NCI-H1417 treated with DMSO at 0.1 percent for 48 hours (cell line): Measurements from ENCODE around the gene PTGFRN.

Experiments
- DNase-seq: peaks from one replicate; lab custom pipeline; 2025; lab: John Stamatoyannopoulos, UW

PTGFRN gene

DNA sequence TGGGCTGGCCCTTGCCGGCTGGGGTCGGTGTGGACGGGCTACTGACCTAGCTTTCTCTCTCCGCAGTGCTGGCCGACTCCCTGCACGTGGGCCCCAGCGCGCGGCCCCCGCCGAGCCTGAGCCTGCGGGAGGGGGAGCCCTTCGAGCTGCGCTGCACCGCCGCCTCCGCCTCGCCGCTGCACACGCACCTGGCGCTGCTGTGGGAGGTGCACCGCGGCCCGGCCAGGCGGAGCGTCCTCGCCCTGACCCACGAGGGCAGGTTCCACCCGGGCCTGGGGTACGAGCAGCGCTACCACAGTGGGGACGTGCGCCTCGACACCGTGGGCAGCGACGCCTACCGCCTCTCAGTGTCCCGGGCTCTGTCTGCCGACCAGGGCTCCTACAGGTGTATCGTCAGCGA lies 34.9 kb downstream of the PTGFRN start:
- no peak for DNase-seq

DNA sequence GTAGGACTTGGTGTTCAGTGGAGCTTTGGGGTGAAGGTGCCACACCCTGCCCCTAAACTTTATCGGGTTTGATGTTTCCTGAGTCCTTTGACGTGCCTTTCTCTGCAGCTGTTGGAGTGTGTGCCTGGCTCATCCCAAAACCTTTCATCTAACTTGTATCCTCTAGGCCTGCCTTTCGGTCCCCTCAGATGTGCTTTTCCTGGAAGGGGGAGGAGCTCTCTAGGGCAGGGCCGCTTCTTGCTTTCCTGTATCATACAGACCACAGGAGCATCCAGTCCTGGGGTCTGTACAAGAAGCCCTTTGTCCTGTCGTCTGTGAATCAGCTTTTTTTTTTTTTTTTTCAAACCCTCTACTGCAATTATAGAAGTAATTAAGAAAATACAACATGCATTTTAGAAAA lies 35.7 kb downstream of the PTGFRN start:
- DNase-seq, result no peak

DNA sequence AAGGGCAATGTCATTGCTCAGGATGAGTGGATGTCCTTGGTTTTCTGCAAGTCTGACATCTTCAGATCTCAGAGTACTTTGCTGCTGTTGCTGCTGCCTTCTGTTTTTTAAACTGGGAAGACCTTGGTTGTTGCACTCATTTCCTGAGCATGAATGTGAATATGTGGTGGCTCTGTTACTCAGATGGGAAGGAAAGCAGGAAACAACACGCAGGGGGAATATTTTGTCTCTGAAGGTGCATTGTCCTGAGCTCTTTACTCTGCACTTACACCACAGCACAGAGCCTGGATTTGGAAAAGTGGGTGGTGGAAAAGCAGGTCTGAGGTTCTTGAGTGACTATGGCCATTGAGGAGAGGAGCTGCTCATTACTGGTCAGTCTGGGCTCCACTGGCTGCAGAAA lies 36.3 kb downstream of the PTGFRN start:
- DNase-seq, result no peak

DNA sequence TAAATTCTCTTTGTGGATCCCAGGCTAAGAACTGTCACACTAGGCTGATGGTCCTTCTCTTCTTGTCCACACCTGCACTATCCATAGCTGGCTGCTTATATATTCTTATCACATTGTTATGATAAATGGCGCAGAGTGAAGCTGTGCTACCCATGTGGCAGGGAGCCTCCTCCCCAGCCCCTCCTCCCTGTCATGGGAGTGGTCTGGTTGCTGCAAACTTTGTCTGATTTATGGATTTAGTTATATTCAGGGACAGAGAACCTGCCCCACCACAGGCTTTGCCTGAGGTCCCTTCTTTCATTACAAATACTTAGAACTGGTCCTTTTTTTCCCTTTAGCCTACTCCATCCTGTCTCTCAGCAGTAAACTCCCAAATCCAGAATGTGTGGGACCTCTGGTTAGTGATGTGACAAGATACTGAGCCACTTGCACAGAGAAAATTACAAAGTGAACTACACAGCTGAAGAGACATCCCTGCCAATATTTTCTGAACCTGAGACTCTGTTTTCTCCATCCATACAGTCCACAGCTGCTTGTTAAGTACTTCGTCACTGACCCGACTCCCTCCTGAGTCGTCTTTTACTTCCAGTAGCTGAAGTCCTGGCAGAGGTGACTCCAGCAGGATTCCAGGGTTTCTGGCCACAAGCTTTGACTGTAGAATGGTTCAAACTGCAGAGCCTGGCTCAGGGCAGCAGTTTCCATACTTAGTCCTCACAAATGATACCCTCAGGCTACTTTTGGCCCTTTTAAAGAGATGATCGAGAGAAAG lies 37.6 kb downstream of the PTGFRN start:
- no peak for DNase-seq

DNA sequence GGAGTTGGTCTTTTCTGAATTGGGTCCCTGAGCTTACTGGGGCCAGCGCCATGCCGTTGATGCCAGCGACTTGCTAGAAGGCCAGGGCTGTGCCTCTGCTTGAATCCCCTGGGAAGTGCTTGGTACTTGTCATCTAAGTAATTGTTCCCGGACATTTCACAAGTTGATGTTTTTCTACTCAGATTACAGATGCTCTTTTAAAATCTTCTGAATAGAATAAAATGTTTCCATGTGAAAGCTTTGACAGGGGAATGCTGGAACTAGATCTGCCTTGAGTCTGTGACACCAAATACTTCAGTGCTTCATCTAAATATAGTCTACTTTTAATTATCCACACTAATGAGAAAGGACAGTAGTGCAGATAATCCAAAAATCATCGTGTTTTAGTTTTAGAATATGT lies 38.3 kb downstream of the PTGFRN start:
- no peak for DNase-seq

DNA sequence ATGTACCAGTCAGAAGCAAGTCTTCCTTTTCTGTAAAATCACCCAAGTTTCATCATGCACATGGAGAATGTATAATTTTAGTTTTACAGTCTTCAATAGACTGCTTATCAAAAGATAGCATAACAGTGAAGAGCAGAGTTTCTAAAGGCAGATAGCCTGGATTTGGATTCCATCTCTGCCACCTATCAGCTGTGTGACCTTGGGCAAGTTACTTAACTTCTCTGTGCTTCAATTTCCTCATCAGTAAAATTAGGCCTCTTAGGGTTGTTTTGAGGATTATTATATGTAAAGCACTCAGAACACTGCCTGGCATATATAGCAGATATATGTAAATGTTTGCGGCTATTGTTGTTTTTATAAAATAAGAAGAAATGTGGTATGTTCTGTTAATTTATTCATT lies 38.9 kb downstream of the PTGFRN start:
- no peak for DNase-seq

DNA sequence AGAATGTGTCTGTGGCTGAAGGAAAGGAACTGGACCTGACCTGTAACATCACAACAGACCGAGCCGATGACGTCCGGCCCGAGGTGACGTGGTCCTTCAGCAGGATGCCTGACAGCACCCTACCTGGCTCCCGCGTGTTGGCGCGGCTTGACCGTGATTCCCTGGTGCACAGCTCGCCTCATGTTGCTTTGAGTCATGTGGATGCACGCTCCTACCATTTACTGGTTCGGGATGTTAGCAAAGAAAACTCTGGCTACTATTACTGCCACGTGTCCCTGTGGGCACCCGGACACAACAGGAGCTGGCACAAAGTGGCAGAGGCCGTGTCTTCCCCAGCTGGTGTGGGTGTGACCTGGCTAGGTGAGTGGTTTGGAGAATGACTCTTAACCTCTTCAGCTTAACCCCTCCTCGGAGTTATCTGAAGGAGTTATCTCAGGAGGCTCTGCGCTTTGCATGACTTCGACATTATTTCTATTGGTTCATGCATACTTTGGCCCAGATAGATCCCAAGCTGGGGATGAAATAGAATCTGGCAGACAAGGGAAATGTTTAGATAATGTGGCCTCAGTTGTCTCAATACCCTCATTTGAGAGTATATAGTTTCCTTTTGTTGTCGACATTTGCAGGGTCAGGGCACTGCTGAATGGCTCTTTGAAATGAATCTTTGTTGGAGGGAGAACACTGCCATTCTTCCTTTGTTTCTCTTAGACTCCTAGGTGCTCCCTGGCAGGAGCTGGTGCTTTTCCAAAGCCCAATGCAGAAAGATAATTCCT lies 39.7 kb downstream of the PTGFRN start:
- no peak for DNase-seq

DNA sequence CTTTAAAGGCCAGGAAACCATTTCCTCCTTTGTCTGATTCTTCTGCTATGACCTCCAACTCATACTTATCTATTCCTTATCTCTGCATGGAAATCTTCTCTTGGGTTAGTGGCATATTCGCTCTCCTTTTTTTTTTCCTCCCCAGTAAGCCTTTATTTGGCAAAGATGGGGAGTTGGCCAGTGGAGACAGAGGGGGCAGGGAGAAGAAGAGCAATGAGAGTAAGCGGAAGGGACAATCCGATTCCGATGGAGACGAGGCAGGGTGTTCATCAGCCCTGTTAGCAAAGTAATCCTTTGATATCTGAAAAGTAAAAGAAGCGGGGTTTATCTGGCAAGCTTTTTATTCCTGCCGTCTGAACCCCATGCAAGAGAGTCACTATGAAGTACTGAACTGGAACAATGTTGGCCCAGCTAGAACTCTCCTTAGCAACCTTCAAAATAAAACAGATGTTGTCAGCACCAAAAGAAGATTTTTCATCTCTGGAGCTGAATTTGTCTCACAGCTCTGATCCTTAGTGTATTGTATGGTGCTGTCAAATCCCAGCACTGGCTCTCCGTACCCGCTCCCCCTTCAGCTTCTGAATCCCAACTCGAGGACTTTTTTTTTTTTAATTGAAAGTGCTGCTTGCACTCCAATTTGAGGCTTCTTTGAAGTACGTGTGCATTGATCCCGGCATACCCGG lies 40.9 kb downstream of the PTGFRN start:
- DNase-seq, result no peak

DNA sequence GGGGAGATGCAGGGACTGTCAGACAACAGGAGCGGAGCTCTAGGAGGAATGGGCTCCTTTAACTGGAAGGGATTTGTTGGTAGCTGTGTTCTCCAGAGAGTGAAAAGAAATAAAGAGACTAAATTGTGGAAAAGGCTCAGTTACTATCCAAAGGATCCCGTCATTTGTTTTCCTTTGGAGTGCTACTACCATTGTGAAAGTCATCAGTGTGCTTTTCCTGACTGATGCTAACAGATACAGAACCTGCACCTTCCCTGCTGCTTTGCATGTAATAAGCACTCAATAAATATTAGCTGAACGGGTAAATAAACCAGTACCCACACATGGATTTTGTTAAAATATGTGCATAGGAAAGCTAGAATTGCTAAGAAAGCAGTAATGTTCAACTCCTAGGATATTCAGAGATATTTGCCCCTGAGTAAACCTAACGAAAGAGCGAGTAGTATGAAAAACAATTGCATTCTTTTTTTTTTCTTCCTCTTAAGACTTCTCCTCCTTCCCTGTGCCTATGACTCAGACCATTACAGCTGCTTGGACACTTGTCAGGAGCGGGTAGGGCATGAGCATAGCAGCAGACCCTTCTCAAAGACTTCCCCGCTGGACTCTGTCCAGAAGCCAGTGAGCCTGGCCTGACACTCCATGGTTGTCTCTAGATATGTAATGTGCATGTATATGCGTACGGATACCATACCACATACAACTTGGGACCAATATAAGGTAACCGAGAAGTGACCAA lies 41.7 kb downstream of the PTGFRN start:
- no peak for DNase-seq

DNA sequence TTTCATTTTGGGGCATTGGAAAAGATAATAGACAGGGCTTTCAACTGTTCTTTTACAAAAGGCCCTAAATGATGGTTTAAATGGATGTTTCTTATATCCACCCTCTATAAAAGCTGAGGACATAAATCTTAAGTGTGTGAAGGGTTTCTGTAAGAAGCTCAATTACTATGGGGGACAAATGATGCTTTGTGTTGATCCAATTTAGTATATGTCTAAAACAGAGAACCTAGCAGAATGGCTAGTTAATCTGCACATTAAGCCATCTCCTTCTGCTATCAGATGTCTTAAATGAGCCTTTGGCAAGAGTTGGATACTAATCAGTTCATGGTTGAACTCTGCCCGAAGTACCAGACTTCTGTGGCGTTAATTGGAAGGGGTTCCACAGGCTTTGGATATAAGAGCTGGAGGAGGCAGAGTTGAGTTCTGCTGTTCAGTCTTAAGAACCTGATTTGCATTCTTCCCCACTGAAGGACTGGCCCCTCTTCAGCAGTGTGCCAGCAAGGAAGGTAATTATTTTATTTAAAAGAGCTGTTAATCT lies 43.1 kb downstream of the PTGFRN start:
- no peak for DNase-seq

DNA sequence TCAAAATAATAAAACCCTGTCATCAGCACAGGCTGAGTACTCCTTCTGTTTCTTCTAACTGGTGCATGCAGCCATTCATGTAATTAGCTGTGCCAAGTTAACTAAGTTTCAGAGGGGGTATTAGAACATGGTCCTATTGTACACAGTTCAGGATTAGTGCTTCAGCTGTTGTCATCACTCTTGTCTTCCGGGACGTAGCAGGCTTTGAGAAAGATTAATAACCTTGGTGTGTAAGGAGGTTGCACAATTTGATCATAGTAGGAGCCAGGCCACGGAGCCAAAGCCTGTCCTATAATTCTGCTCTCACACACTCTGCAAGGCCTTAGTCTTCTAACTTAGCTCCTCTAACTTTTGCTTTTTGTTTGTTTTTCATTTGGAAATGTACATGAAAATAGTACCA lies 44.7 kb downstream of the PTGFRN start:
- DNase-seq, result no peak

DNA sequence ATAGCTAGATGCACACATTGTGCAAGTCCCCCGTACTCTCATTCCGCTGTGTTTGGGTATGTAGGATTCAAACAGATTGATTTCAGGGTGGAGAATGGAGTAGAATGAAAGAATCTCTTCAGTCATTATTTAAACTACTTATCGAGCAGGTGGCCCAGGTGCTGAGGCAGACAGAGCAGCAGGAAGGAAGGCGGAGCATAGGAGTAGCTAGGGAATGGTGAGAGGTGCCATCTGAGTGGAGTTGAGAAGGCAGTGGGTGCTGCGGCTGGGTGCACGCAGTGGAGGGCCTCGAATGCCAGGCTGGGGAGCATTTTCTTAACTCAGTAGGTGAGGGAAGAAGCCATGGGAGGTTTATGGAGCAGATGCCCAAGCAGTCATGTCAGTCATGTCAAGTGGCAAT lies 46.7 kb downstream of the PTGFRN start:
- DNase-seq, result no peak

DNA sequence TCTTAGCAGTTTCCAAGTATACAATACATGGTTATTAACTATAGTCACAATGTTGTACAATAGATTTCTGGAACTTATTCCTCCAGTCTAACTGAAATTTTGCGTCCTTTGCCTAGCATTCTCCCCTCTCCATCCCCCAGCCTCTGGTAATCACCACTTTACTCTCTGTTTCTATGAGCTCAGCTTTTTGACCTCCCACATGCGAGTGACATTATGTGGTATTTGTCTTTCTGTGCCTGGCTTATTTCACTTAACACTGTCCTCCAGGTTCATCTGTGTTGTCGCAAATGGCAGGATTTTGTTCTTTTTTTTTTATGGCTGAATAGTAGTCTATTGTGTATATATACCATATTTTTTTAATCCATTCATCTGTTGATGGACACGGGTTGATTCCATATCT lies 47.9 kb downstream of the PTGFRN start:
- DNase-seq, result no peak

DNA sequence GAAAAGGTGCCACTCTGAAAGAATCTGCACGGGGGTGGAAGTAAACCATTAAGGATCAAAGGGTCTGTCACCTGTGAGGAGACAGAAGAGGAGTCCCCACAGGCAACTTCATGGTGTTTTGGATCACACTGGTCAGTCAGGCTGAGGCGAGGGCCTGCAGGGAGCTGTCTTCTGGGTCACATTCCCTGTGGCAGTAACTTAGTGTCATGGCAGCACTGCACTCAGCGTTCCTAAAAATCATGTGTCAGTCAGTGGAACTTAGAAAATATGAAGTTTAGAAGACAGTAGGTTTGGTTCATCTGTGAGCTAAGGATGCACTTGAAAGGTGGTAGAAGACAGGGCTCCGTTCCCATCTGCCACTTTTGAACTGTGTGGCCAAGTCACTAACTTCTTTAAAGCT lies 48.4 kb downstream of the PTGFRN start:
- no peak for DNase-seq

DNA sequence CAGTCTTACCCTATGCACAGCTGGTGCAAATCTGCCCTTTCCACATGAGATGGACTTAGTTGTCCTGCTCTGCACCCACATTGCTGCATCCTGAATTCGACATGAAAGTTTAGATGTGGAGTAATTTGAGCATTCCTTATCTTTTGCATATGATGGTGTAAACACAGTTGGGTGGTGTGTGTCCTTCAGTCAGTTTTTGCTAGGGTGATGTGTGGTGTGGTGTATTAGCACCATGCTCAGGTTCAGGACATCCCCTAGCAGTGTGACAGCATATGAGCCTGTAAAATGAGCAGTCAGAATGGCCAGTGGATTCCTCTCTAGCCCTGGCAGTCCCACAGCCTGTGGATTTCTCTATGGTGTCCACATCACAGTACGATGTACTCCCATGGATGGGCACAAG lies 49.3 kb downstream of the PTGFRN start:
- DNase-seq, result no peak

DNA sequence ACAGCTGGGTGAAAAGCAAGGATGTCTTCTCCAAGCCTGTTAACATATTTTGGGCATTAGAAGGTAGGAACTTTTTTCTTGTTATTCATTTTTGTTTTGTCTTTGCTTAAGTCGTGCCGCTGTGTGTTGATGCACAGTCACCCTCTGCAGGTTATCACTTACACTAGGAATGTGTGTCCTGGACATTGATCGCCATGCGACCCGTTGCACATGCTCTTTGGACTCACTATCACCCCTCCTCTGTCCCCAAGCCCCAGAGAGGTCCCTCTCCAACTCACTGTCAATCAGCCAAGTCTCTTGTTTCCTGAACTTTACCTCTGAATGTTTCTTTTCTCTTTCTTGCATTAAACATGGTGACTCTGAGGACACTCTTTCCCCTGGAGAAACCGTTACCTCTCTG lies 51.9 kb downstream of the PTGFRN start:
- no peak for DNase-seq

DNA sequence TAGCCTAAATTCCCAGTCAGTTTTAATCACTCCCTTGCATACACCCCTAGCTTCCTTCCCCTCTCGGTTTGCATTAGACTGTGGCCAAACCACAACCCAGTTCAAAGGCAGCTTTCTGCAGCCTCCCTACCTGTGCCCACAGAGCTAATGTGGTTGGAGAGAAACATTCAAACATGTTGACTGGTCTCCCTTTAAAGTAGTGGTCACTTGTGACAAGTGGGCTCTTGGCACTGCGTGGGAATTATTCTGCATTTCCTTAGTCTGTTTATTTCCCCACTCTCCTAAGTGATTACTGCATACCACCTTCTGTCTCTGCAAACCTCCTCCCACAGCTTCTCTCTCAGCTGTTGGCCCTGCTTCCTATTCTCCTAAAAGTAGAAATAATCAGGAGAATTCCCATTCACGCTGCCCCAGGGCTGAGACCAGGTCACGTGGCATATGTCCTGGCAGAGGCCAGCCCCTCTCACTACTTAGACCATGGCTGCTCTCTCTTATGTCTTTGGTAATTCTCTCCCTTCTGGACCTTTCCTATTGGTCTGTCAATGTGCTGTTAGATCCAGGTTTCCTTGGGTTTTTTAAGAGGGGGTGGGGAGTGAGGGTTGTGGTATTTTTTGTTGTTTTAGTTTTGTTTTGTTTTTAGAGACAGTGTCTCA lies 53.4 kb downstream of the PTGFRN start:
- DNase-seq, result no peak

DNA sequence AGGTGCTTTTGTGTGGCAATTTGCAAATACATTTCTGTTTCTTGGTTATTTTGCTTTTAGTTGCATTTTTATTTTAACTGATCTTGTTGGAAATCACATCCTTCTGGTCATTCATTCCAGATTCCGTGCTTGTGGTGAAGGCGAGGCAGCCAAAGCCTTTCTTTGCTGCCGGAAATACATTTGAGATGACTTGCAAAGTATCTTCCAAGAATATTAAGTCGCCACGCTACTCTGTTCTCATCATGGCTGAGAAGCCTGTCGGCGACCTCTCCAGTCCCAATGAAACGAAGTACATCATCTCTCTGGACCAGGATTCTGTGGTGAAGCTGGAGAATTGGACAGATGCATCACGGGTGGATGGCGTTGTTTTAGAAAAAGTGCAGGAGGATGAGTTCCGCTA lies 57.1 kb downstream of the PTGFRN start:
- DNase-seq, result no peak

DNA sequence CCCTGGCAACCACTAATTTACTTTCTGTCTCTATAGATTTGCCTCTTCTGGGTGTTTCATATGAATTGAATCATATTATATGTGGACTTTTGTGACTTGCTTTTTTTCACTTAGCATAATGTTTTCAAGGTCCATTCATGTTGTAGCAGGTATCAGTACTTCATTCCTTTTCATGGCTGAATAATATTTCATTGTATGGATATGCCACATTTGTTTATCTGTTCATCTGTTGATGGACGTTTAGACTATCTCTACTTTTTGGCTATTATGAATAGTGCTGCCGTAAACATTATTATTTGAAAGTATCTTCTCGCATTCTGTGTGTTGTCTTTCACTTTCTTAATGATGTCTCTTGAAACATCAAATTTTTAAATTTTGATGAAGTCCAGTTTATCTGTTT lies 59.0 kb downstream of the PTGFRN start:
- DNase-seq, result no peak

DNA sequence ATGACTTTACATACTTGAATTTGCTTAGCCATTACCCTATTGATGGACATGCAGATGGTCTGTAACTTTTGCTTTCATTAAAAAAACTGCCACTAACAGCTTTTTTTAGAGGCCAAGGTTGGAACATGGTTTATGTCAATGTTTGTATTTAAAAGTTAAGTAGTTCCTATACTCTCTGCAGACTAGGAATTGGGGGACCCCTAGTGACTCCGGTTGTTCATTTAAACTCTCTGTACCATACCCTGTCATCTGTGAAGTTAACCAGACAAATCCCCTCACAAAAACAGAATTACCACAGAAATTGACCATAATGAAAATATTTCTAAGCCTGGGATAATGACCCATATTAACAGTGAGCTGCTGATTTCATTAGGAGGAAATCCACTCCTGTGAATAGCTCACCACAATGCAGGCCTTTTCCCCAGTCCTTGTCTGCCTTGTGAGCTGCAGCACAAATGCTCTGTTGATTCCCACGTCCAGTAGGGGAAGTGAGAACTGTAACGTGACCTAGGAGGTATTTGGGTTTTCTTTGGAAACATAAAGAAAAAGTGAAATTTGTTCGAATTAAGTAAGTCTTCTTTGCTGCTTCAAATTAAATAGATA lies 61.6 kb downstream of the PTGFRN start:
- no peak for DNase-seq

DNA sequence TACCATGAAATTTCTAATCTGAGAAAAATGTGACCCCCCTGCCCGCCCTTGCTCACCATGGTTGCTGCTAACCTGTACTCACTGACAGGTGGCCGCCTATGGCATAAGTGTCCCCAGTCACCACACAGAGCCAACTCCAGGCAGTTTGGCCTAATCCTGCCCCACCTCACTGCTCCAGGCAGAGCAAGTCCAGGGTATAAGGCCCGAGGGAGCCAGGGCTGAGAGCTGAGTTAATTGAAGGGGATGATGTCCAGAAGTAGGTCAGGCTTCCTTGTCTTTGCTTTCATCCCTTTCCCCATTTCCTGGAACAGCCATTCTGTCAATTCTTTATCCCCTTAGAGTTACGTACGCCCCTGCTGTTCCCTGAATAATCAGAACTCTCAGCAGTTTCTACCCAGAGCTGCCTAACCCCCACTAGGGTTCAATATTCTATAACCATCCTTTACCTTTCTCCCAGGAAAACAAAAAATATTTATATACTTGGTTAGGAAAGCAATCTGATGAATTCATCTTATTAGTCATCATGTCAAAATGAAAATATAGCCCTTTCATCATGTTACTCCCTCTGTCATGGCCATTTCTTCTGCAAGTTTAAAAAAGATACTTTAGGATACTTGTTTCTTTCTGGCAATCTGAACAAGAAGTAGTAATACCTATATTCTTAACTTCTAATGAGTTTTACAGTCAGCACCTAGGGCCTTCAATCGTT lies 62.4 kb downstream of the PTGFRN start:
- no peak for DNase-seq
